WTC11 (cell line): ENCODE results near the gene PEX7. TPM values are rescaled to one million over a fixed set of nuclear protein-coding genes. Genes with fewer than 3 reads are reported as not detected.

Experiments used
- ATAC-seq: fragments of 200-7000 bp; cut with Tn5 transposase; 2 replicates; pipeline ENCODE4 v1.10.0; 2021; ENCODE audit warnings: mild to moderate bottlenecking, moderate library complexity
- CTCF ChIA-PET: fragments of 300-600 bp; sonication (Branson Sonifier 250); formaldehyde crosslinking; loops from one replicate; lab custom pipeline; 2021; ENCODE audit warnings: antibody characterized with exemption; lab: Charles Lee
- POLR2A ChIA-PET: fragments of 350-600 bp; sonication (Branson Sonifier 250); formaldehyde crosslinking; loops from one replicate; lab custom pipeline; 2021; ENCODE audit warnings: antibody characterized with exemption; lab: Charles Lee
- DNase-seq: peaks from one replicate; pipeline ENCODE4 v3.0.0; 2021; ENCODE audit warnings: low spot score
- H3K27ac Mint-ChIP-seq: 2 replicates; pipeline ENCODE4 v1.8.0; 2021; ENCODE audit warnings: mixed read lengths
- H3K27me3 Mint-ChIP-seq: 2 replicates; pipeline ENCODE4 v1.8.0; 2021; ENCODE audit warnings: low read depth, mild to moderate bottlenecking, moderate library complexity, mixed read lengths
- H3K36me3 Mint-ChIP-seq: 2 replicates; pipeline ENCODE4 v1.8.0; 2021; ENCODE audit warnings: mixed read lengths
- H3K4me1 Mint-ChIP-seq: 2 replicates; pipeline ENCODE4 v1.8.0; 2022; ENCODE audit warnings: mixed read lengths
- H3K4me3 Mint-ChIP-seq: 2 replicates; pipeline ENCODE4 v1.8.0; 2021; ENCODE audit warnings: mild to moderate bottlenecking, moderate library complexity, mixed read lengths
- H3K9me3 Mint-ChIP-seq: 2 replicates; pipeline ENCODE4 v1.8.0; 2021; ENCODE audit warnings: mixed read lengths
- ATF6 ChIP-seq: sonication (generic); formaldehyde crosslinking; IDR thresholded peaks from 2 replicates; pipeline ENCODE4 v1.8.1; 2023; ENCODE audit warnings: mild to moderate bottlenecking, missing genetic modification reagents
- CTCF ChIP-seq: fragments of 200-600 bp; IDR thresholded peaks from 2 replicates; pipeline ENCODE4 v1.8.0; 2022; ENCODE audit warnings: antibody characterized with exemption
- ELF4 ChIP-seq: sonication (generic); formaldehyde crosslinking; IDR thresholded peaks from 2 replicates; pipeline ENCODE4 v1.8.1; 2022; ENCODE audit warnings: low read depth, mild to moderate bottlenecking, moderate library complexity, missing genetic modification reagents
- ESRRA ChIP-seq: sonication (generic); formaldehyde crosslinking; IDR thresholded peaks from 2 replicates; pipeline ENCODE4 v1.8.1; 2022; ENCODE audit warnings: mild to moderate bottlenecking, missing genetic modification reagents, borderline replicate concordance
- FOXK1 ChIP-seq: sonication (generic); formaldehyde crosslinking; IDR thresholded peaks from 2 replicates; pipeline ENCODE4 v1.8.0; 2022; ENCODE audit warnings: mild to moderate bottlenecking, moderate library complexity, missing genetic modification reagents
- FOXP1 ChIP-seq: sonication (generic); formaldehyde crosslinking; IDR thresholded peaks from 2 replicates; pipeline ENCODE4 v1.8.0; 2022; ENCODE audit warnings: missing genetic modification reagents, mild to moderate bottlenecking, moderate library complexity, borderline replicate concordance
- IRF1 ChIP-seq: sonication (generic); formaldehyde crosslinking; IDR thresholded peaks from 2 replicates; pipeline ENCODE4 v1.8.0; 2023; ENCODE audit warnings: missing genetic modification reagents
- JAZF1 ChIP-seq: fragments of 250-450 bp; sonication (Bioruptor Pico); IDR thresholded peaks from 2 replicates; pipeline ENCODE4 v1.9.0; 2021; ENCODE audit warnings: moderate library complexity, mild to moderate bottlenecking, inconsistent platforms
- MLX ChIP-seq: sonication (generic); formaldehyde crosslinking; IDR thresholded peaks from 2 replicates; pipeline ENCODE4 v1.8.1; 2023; ENCODE audit warnings: mild to moderate bottlenecking, missing genetic modification reagents, moderate library complexity
- MXD4 ChIP-seq: fragments of 250-450 bp; sonication (Bioruptor Pico); IDR thresholded peaks from 2 replicates; pipeline ENCODE4 v1.8.0; 2021; ENCODE audit warnings: mild to moderate bottlenecking, moderate library complexity, borderline replicate concordance
- NFE2L1 ChIP-seq: sonication (generic); formaldehyde crosslinking; IDR thresholded peaks from 2 replicates; pipeline ENCODE4 v1.8.1; 2023; ENCODE audit warnings: missing genetic modification reagents
- PRRX2 ChIP-seq: fragments of 250-450 bp; sonication (Bioruptor Pico); IDR thresholded peaks from 2 replicates; pipeline ENCODE4 v1.8.0; 2021; ENCODE audit warnings: mild to moderate bottlenecking
- STAT6 ChIP-seq: sonication (generic); formaldehyde crosslinking; conservative IDR thresholded peaks from 2 replicates; pipeline ENCODE4 v1.8.1; 2023; ENCODE audit warnings: mild to moderate bottlenecking, low read depth, missing genetic modification reagents, moderate library complexity
- USF1 ChIP-seq: sonication (generic); formaldehyde crosslinking; IDR thresholded peaks from 2 replicates; pipeline ENCODE4 v1.8.0; 2022; ENCODE audit warnings: mild to moderate bottlenecking, missing genetic modification reagents
- ZNF121 ChIP-seq: sonication (generic); formaldehyde crosslinking; IDR thresholded peaks from 2 replicates; pipeline ENCODE4 v1.8.0; 2023; ENCODE audit warnings: missing genetic modification reagents
- ZNF219 ChIP-seq: sonication (generic); formaldehyde crosslinking; IDR thresholded peaks from 2 replicates; pipeline ENCODE4 v1.8.0; 2023; ENCODE audit warnings: missing genetic modification reagents, mild to moderate bottlenecking, borderline replicate concordance
- ZNF423 ChIP-seq: fragments of 250-450 bp; sonication (Bioruptor Pico); IDR thresholded peaks from 2 replicates; pipeline ENCODE4 v2.1.2; 2022; ENCODE audit warnings: mild to moderate bottlenecking, moderate library complexity
- ZNF425 ChIP-seq: fragments of 250-450 bp; sonication (Bioruptor Pico); conservative IDR thresholded peaks from 2 replicates; pipeline ENCODE4 v1.9.0; 2021; ENCODE audit warnings: mild to moderate bottlenecking
- ZNF532 ChIP-seq: fragments of 250-450 bp; sonication (Bioruptor Pico); IDR thresholded peaks from 2 replicates; pipeline ENCODE4 v1.9.0; 2021; ENCODE audit warnings: mild to moderate bottlenecking, borderline replicate concordance
- total RNA-seq: library from RNA; stranded (reverse); gene quantifications from 3 replicates; pipeline ENCODE4 v1.2.3, GENCODE V29; 2021

PEX7 gene
- total RNA-seq, 1 experiment from 2014 or later, result 9.8 TPM

- POLR2A ChIA-PET, result no interaction called here
- Mint-ChIP-seq H3K4me1 (peaks cover 12% of the 10 kb centered on the region), H3K27ac (no peak overlapping the region), H3K4me3 (no peak overlapping the region), H3K9me3 (no peaks in the 10 kb centered on the region), H3K36me3 (no peaks in the 10 kb centered on the region), H3K27me3 (peaks cover 36% of the 10 kb centered on the region)
- CTCF ChIA-PET, result no interaction called here
- TF ChIP-seq JAZF1 (CRISPR knock-in tag) (no peak), ZNF423 (CRISPR knock-in tag) (no peak), FOXK1 (CRISPR knock-in tag) (no peak), ZNF219 (CRISPR knock-in tag) (no peak), PRRX2 (CRISPR knock-in tag) (no peak), ELF4 (no peak), NFE2L1 (CRISPR knock-in tag) (no peak)
- ATAC-seq (no peak), DNase-seq (no peak)
Measured at GRCh38 chr6:136787726-136788068, 34.7 kb upstream of the PEX7 start.

GRCh38 chr6:136788069-136788902 lies 34.1 kb upstream of the PEX7 start:
- no peak overlapping the region for H3K4me3 Mint-ChIP-seq
- ChIA-PET POLR2A (no interaction called here), CTCF (interaction anchor here (1.5 kb wide), 1 partner anchor 144 kb away, joined by 3 read pairs; no protein-coding TSS in a partner anchor)
- peaks cover 13% of the 10 kb centered on the region for H3K4me1 Mint-ChIP-seq
- H3K9me3 Mint-ChIP-seq, result no peaks in the 10 kb centered on the region
- ATAC-seq (no peak), DNase-seq (no peak)
- H3K27me3 Mint-ChIP-seq, result peaks cover 42% of the 10 kb centered on the region
- H3K27ac Mint-ChIP-seq, result no peak overlapping the region
- H3K36me3 Mint-ChIP-seq, result no peaks in the 10 kb centered on the region
- TF ChIP-seq ZNF121 (CRISPR knock-in tag) (no peak), ATF6 (CRISPR knock-in tag) (no peak), STAT6 (CRISPR knock-in tag) (no peak), USF1 (CRISPR knock-in tag) (no peak), MXD4 (CRISPR knock-in tag) (no peak), FOXP1 (CRISPR knock-in tag) (no peak), IRF1 (no peak), ESRRA (CRISPR knock-in tag) (no peak), MLX (CRISPR knock-in tag) (no peak), ZNF425 (CRISPR knock-in tag) (no peak), ZNF532 (CRISPR knock-in tag) (no peak), CTCF (no peak)
